GM11168 (cell line): ENCODE data around the gene TMEM92.

Source experiments
- in situ Hi-C: fragments of 300-500 bp; cut with MboI; formaldehyde crosslinking; loops from one replicate; pipeline ENCODE4 v1.12.0; 2022; ENCODE audit warnings: low sequenced_read_pairs; ENCODE audit not compliant: unreplicated experiment

The TMEM92 gene

DNA sequence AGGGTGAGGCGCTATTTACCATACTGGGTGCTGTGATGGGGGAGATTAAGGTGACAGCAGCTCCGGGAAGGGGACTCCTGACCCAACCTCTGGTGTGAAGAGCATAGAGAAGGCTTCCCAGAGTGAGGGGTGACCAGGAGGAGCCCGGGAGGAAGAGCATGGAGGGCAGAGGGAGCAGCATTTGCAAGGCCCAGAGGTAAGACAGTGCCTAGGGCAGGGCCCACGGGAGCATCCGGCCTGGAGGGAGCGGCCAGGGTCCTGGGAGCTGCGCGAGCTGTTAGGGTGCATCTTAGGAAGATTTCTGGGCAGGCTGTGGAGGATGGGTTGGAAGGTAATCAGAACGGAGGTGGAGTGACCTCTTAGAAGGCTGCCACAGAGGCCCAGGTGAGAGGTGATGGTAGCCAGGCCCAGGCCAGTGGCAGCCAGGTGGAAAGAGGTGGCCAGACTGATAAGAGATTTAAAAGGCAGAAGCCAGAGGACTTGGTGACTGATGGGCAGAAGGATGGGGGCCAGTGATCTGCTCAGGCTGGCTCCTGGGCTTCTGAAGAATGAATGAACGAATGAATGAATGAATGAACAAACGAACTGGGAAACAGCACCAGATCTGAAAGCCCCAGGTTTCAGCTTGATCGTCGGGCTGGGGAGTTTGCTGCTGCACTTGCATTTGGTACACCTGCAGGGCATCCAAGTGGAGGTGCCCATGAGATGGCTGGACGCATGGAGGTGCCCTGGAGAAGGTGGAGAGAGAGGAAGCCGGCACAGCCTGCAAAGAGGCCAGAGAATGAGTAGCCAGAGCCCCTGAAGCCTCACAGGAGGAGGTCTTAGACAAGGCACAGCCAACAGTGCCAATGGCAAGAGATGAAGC lies 13.0 kb upstream of the TMEM92 start:
- in situ Hi-C loops = no loop called here

DNA sequence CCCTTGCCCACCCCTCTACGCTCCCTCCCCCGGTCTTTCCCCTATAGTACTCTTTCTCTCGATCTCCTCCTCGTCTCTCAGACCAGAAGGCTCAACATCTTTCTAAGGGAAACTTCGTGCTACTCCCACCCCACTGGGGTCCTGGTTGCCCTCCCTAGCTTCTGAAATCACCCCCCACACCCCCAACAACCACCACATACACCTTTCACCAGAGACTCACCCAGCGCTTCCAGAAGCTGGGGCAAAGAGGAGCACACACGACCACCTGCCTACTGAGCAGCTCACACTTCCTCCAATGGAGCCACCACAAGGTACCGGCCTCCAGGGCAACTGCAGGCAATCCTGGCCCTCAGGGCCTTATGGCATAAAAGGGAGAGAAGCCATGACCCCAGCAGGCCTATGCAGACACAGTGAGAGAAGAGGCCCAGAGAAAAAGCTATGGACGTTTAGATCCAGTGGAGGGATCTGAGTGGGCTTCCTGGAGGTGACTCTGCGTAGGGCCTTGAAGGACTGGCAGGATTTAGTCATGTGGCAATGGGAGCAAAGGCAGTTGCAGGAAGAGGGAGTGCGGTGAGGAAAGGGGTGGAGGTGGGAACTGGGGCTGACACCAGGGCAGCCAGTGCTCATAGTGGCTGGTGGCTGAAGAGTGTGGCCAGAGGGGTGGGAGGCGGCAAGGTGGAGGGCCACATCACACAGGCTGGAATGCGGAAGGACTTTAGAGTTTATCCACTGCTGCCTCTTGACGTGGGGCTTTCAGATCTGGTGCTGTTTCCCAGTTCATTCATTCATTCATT lies 12.1 kb upstream of the TMEM92 start:
- in situ Hi-C loops = no loop called here

DNA sequence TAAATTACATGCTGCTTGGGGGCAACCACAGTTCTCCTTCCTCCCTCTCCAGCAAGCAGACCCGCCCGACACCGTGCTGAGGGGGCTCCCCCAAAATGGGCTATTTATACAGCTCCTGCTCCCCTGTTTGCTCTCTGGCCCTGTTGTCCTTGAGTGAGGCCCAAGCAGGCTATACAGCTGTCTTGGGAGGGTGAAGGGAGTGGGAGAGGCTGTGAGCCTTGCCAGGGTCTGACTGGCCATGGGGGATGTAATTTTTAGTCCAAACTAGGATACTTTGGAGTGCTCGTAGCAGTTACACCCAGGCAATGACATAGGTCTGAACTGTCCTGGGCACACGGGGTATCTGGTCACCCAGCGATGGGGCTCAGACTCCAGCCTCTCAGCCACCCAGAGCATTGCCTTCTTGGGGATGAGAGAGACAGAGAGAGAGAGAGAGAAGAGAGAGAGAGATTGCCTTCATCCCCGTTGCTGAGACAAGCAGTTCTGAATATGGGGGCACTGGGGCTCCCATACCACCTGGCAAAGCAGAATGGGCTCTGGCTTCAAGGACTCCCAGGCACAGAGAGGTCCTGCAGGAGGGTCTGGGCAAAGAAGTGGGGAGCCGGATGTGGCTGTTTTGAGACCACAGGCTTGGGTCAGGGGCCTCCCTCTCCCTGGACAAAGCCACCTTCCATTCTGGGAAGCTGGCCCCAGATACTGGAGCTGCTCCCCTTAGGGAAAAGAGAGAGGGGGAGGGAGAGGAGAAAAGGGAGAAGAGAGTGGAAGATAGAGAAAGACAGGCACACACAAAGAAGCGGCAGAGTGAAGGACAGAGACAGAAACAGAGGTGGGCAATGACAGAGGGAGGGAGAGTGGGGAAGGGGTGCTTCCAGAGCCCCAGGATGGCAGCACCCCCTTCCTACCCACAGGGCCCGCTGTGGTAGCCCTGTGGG lies 10.7 kb upstream of the TMEM92 start:
- in situ Hi-C loops = no loop called here

GRCh38 chr17:50264263-50265113 lies 9.8 kb upstream of the TMEM92 start:
- in situ Hi-C loops = no loop called here

DNA sequence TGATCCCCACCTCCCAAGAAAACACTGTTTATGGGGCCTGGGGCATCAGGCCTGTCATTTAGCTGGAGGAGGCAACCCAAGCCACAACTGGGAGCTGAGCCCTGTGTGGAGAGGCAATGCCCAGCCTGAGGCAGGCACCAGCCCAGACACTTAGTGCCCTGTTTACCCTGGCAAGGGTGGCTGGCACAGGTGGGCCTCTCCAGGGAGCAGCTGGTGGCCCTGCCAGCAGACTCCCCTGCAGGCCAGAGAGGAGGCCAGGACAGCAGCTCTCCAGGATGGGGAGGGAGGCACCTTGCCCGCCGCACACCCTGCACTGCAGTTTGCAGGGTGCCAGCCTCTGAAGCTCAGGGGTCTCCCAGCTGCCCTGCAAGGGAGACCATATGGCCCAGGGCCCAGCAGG lies 9.1 kb upstream of the TMEM92 start:
- in situ Hi-C loops = no loop called here

GRCh38 chr17:50265690-50266315 lies 8.5 kb upstream of the TMEM92 start:
- in situ Hi-C loops = no loop called here

DNA sequence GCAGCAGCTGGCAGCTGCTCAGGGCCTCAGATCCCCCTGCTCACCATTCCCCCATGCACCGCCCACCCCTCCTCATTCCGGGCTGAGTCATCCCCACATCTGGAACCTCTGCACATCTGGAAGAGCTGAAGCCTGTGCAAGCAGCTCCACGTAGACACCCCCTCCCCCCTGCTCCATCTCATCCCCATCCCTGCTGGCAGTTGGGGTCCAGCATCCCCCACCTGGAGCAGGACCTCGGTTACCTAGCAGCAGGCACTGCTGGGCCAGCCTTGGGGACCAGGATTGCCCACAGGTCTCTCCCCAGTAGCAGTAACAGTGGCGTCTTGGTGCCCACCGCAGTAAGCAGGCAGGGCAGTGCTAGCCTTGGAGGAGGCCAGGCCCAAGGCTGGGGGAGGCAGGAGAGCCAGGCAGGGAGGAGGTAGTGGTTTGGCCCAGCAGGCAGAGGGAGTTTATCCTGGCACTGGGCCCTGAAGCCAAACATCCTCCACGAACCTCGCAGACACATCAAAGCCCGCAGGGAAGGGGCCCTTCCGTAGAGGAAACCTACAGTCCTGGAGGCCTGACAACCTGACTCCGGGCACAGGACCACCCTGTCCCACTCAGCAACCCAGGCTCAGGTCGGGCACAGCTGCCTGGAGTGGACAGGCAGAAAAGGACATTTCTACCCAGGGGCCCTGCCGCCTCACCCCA lies 7.7 kb upstream of the TMEM92 start:
- in situ Hi-C loops = no loop called here

DNA sequence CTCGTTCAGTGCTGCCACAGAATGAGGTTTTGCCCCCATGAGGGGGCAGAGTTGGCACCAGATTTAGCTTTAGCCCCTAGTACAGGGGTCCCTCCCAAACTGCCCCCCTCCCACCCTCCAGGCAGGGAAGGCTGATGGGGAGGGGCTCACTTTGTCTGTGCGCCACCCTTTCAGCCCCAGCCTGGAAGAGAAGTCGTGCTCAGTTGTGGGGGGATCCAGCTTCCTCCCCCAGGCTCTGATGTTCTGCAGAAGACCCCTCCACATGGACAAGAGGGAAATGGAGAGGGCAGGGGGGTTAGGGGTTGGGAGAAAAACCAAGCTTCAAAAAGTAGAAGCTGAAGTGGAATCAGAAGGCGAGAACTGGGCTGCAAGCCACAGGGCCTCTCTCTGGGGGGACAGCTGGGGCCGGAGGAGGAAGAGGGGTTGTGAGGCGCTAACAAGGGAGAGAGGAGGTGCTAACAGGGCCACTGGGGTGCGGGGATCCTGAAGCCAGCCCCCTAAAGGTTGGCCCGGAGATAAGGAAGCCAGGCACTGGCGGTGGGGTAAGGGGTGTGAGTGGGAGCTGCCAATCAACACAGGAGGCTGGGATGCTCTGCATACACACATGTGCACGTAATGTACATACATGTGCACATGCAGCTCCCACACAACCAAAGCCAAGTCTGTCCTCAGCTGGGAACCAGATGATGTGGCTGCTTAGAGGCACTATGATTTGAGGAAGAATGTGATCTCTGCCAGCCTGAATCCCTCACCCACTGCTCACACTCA lies 7.0 kb upstream of the TMEM92 start:
- in situ Hi-C loops = no loop called here

DNA sequence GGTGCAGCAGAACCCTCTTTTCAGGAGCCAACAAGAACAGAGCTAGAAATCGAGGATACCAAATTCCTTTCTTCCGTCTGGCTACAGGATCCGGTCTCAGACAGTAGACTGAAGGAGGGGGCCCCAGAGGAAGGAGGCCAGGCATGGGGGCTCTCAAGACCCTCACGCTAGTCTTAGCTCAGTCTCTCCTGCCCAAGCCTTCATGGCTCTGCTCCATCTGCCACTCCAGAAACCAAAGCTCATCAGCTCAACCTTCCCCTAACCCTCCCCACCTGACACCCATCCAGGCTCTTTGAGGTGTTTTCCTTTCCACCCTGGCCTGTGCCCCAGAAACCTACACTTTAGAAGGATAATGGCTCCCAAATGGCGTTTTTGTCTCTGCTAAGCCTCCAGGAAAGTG lies 6.2 kb upstream of the TMEM92 start:
- in situ Hi-C loops = no loop called here

DNA sequence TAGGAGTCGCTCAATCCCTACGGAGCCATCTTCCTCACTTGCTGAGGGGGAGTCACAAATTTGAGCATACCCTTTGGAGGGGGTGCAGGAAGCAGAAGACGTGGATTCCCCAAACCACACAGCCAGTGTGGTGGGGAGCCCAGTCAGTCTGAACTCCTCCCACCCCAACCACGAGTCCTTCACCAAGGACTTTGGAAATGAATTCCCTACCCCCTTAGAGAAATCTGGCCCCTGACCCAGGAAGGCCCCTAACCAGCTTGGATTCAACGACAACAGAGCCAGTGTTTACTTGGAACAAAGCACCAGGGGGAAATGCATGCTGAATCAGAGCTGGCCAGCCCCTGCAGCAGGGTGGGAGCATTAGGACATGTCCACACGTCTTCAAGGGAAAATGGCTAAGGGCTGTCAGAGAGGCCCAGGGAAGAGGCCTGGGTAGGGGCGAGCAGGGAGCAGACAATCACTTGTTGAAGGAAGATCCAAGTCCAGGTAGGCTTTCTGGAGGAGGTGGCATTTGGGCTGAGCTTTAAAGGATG lies 5.5 kb upstream of the TMEM92 start:
- in situ Hi-C loops = no loop called here

DNA sequence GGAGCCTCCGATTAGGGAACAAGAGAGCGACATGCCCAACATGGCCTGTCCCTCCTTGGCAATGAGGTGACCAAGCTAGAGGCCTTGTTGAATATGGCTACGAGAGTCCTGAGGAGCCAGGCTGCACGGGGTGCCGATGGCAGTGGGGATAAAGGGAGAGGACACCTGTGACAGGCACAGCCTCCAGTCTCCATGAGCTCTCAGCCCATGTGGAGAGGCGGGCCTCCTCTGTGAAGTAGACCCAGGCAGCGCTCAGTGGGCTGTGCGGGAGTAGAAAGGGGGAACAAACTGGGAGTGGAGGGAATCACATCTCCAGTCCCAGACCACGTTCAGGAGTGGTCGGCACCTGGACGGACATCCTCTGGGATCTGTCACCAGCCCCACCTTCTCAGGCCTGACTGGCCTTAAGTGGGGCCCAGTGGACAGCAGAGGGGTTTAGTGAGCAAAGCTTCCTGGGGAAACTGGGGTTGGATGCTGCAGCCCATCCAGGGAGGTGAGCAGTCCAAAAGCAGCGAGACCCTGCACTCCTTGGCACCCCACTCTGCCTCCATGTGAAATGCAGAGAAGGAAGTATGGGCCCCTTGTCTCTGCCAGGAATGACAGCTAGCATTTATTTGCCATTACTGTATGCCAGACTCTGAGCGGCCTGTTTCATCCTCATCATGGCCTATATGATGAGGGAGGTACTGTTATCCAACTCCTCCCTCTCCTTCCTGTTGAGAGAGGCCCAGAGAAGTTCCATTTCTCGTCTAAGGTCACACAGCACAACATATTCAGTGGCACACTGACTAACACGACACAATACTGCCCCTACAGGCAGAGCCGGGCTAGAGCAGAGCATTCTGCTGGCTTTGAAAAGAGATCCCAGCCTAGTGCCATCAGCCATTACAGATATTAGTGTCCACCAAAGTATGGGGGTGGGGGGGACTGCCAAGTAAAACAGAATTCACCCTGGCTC lies 4.5 kb upstream of the TMEM92 start:
- in situ Hi-C loops = loop anchor here (5.0 kb wide), 1 partner anchor 62 kb away; no protein-coding TSS in a partner anchor

- in situ Hi-C loops = loop anchor here (5.0 kb wide), 1 partner anchor 63 kb away; no protein-coding TSS in a partner anchor
Measured at GRCh38 chr17:50270435-50271362, 3.6 kb upstream of the TMEM92 start.

- in situ Hi-C loops = loop anchor here (5.0 kb wide), 1 partner anchor 64 kb away; no protein-coding TSS in a partner anchor
Measured at GRCh38 chr17:50271363-50271750, 2.9 kb upstream of the TMEM92 start.

- in situ Hi-C loops = loop anchor here (5.0 kb wide), 1 partner anchor 65 kb away; no protein-coding TSS in a partner anchor
Measured at GRCh38 chr17:50272246-50272645, 2.0 kb upstream of the TMEM92 start.
